HUES64 (cell line): Measurements from ENCODE around the gene ATXN7L3.
"Not testable (repeated sequence)": the region's sequence is repeated elsewhere in the genome, so short reads cannot be mapped to it uniquely, and the experiment has no call there.

Experiments used
- H3K27ac ChIP-seq: 2 replicates; pipeline ENCODE4 v1.7.0; 2013; ENCODE audit warnings: low read depth, low read length, inconsistent platforms
- H3K27me3 ChIP-seq: 2 replicates; pipeline ENCODE4 v1.6.1; 2013; ENCODE audit warnings: mild to moderate bottlenecking, low read length; ENCODE audit not compliant: insufficient read depth
- H3K36me3 ChIP-seq: 2 replicates; pipeline ENCODE4 v1.6.1; 2013; ENCODE audit warnings: mild to moderate bottlenecking, low read length; ENCODE audit not compliant: insufficient read depth
- H3K4me1 ChIP-seq: 2 replicates; pipeline ENCODE4 v1.6.1; 2013; ENCODE audit warnings: mild to moderate bottlenecking, low read length, moderate library complexity; ENCODE audit not compliant: insufficient read depth
- H3K4me3 ChIP-seq: 2 replicates; pipeline ENCODE4 v1.5.1; 2013; ENCODE audit warnings: mild to moderate bottlenecking, low read length, moderate library complexity
- H3K9ac ChIP-seq: 2 replicates; pipeline ENCODE4 v1.6.1; 2013; ENCODE audit warnings: mild to moderate bottlenecking, low read depth, low read length
- H3K9me3 ChIP-seq: 2 replicates; pipeline ENCODE4 v1.6.1; 2013; ENCODE audit warnings: low read depth, low read length; ENCODE audit not compliant: insufficient read depth
- WGBS: fragments of 150-250, 120-280 bp; methylation state at CpG from one replicate; pipeline ENCODE4 v1.1.7; 2013; ENCODE audit warnings: missing lambda C conversion rate; 5-methylcytosine and 5-hydroxymethylcytosine counted together

ATXN7L3 gene

DNA sequence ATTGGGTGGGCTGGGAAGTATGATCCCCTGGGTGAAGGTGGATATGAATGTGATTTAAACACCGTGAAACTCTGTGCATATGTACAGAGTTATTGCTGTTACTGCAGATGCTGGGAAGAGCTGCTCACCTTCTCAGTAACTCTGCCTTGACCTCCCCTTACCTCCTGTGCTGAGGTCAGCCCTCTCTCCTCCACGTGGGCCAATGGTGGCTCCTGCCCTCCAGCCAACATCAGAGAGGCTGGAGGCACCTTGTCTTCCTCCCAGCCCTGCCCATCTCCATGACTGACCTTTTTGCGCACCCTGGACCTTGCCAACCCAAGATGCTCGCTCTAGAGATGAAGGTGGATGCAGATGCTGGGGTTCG lies 29.6 kb downstream of the ATXN7L3 start:
- H3K9ac ChIP-seq, result no peak overlapping the region
- peaks cover 16% of the 10 kb centered on the region for H3K4me1 ChIP-seq
- H3K27me3 ChIP-seq, result no peaks in the 10 kb centered on the region
- no peaks in the 10 kb centered on the region for H3K36me3 ChIP-seq
- H3K4me3 ChIP-seq, result peak overlapping the region; percentile 22; the same call in 1 of the 2 replicates
- H3K27ac ChIP-seq, result peak overlapping the region; percentile 67; the same call in 1 of the 2 replicates
- H3K9me3 ChIP-seq, result no peaks in the 10 kb centered on the region
- WGBS, result 80% methylated on average over 5 of the region's 5 CpGs

DNA sequence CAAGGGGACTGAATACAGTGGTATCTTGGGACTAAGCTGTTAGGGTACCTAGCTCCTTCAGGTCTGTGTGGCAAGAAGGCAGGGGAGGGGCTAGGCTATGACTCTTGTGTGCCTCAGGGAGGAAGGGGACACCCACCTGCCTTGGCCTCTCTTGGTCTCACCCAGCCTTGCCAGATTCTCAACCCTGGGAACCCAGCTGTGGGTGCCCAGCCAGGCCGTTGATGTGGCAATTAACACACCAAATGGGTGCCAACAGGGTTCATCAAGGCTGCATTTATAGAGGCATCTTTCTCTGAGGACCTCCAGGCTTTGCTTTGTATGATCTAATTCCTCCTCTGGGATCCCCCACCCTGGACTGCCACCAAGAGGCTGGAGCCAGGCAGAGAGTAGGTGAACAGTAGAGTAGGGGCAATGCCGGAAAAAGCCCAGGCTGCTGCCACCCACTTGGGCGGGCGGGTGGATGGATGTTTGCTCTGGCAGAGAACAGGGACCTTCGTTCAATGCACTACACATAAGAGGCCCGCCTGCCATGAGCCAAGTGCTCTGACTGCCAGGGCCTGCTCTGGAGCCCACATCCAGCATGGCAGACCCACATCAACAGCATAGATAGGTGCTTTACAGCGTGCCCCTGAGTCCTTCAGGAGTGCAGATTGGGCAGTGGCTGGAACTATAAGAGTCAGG lies 32.4 kb downstream of the ATXN7L3 start:
- 92% methylated on average over 7 of the region's 7 CpGs for WGBS
- H3K9me3 ChIP-seq, result no peaks in the 10 kb centered on the region
- H3K27ac ChIP-seq, result no peak overlapping the region
- no peaks in the 10 kb centered on the region for H3K27me3 ChIP-seq
- H3K36me3 ChIP-seq, result peaks cover under 1% of the 10 kb centered on the region; the same call in 1 of the 2 replicates
- peaks cover 16% of the 10 kb centered on the region for H3K4me1 ChIP-seq
- H3K4me3 ChIP-seq, result no peak overlapping the region
- no peak overlapping the region for H3K9ac ChIP-seq

DNA sequence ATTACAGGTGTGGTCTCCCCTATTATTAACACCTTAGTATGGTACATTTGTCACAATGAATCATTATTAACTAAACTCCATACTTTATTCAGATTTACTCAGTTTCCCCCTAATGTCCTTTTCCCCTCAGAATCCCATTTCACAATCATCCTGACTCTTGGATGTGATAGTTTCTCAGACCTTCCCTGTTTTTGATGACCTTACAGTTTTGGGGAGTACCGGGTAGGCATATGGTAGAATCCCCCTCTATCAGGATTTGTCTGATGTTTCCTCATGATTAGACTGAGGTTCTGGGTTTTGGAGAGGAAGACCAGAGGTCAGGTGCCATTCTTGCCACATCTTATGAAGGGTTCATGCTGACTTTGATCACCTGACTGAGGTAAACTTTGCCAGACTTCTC lies 35.2 kb downstream of the ATXN7L3 start:
- Histone ChIP-seq H3K4me3 (no peak overlapping the region), H3K36me3 (peaks cover 23% of the 10 kb centered on the region), H3K27ac (no peak overlapping the region), H3K9ac (no peak overlapping the region), H3K4me1 (peaks cover 3% of the 10 kb centered on the region; the same call in 1 of the 2 replicates), H3K9me3 (no peaks in the 10 kb centered on the region), H3K27me3 (no peaks in the 10 kb centered on the region)
- WGBS, result 100% methylated on average over 1 of the region's 1 CpG

DNA sequence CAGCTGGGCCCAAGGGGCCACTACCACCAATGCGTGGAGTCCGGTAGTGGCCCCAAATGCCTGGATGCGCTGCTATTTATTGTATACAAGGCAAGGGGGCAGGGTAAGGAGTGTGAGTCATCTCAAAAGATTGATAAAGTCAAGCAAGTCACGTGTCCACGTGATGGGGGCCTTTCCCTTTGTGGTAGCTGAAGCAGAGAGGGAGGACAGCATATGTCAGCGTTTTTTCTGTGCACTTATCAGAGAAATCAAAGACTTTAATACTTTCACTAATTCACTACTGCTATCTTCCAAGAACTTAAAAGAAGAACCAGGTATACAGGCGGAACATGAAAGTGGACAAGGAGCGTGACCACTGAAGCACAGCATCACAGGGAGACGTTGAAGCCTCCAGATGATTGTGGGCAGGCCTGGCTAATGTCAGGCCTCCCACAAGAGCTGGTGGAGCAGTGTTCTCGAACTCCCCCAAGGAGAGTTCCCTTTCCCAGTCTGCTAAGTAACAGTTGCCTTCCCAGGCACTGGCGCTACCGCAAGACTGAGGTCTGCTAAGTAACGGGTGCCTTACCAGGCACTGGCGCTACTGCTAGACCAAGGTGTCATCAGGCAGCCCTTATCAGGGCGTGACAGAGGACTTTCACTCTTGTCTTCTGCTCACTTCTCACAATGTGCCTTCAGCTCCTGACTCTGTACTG lies 40.0 kb downstream of the ATXN7L3 start:
- H3K4me3 ChIP-seq, result no peak overlapping the region
- peaks cover 56% of the 10 kb centered on the region for H3K36me3 ChIP-seq
- H3K27me3 ChIP-seq, result no peaks in the 10 kb centered on the region
- H3K27ac ChIP-seq, result no peak overlapping the region
- H3K9me3 ChIP-seq, result no peaks in the 10 kb centered on the region
- WGBS, result 93% methylated on average over 15 of the region's 15 CpGs
- H3K4me1 ChIP-seq, result no peaks in the 10 kb centered on the region
- no peak overlapping the region for H3K9ac ChIP-seq

DNA sequence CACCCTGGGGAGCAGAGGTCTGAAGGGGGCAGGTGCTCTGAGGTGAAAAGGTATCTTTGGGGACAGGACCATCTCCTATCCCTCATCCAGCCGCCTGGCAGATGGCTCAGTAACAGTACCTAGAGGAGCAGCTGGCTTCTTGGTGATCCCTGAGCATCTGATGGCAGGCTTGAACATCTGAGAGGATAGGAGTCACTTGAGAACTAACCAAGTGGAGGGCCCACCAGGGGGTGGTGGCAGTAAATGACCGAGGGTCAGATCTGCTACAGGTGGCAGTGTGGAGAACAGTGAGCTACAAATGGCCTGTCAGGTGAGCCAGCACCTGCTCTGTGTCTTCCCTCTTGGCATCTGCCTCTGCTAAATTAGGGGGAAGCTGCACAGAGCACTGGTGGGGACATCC lies 44.2 kb downstream of the ATXN7L3 start:
- Histone ChIP-seq H3K9ac (no peak overlapping the region), H3K36me3 (peaks cover 70% of the 10 kb centered on the region), H3K27ac (no peak overlapping the region), H3K9me3 (no peaks in the 10 kb centered on the region), H3K4me1 (no peaks in the 10 kb centered on the region), H3K27me3 (no peaks in the 10 kb centered on the region), H3K4me3 (no peak overlapping the region)
- 86% methylated on average over 2 of the region's 2 CpGs for WGBS

DNA sequence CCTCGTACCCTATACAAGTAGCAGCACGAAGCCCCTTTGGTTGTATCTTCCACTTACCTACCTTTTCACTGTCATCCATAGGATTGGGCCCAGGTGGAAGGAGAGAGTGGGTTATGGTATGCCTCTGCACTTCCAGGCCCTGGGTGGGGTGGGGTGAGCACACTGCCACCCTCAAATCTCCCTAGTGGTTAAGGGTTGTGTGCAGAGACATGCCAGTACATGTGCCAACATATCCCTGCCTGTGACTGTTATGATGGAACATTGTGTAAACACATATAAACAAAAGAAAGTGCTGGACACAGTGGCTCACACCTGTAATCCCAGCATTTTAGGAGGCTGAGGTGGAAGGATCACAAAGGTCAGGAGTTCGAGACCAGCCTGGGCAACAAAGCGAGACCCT lies 46.8 kb downstream of the ATXN7L3 start:
- Histone ChIP-seq H3K9ac (no peak overlapping the region), H3K4me3 (no peak overlapping the region), H3K27ac (no peak overlapping the region), H3K27me3 (no peaks in the 10 kb centered on the region), H3K36me3 (peaks cover 74% of the 10 kb centered on the region), H3K4me1 (no peaks in the 10 kb centered on the region), H3K9me3 (no peaks in the 10 kb centered on the region)
- 95% methylated on average over 4 of the region's 4 CpGs for WGBS

DNA sequence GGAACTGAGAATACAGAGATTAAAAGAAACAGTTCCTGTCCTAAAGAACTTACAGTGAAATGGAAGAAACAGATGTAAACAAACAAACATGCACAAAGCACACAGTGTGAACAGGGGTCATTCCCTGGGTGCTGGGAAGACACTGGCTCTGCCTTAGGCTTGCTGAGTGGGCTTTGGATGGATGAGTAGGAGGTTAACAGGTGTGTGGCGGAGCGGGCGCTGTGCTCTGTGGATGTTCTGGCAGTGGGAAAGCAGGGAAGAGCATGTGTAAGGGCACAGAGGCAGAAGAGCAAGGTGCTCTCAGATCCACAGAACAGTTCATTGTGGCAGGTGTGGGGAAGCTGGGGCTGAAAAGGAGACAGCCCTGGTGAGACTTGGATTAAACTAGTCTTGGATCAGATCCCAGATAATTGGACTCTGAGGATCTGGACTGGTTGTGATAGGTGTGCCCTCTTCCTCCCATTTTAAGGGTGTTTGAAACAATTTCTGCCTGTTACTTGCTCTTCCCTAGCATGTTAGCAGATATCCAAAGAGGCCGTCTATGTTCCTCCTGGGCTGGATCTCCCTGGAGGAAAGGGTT lies 49.8 kb downstream of the ATXN7L3 start:
- 96% methylated on average over 4 of the region's 4 CpGs for WGBS
- H3K9me3 ChIP-seq, result no peaks in the 10 kb centered on the region

DNA sequence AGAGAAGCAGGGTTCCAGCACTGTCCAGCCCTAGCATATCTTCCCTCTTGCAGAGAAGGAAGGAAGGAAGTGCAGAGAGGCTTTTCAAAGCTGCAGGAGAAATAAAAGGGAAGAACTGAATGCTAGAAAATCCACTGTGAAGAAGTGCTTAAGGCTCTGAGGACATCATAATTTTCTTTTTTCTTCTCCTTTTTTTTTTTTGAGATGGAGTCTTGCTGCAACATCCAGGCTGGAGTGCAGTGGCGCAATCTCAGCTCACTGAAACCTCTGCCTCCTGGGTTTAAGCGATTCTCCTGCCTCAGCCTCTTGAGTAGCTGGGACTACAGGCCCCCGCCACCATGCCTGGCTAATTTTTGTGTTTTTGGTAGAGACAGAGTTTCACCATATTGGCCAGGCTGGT lies 50.6 kb downstream of the ATXN7L3 start:
- H3K27me3 ChIP-seq, H3K4me3 ChIP-seq, H3K9me3 ChIP-seq, H3K9ac ChIP-seq, H3K4me1 ChIP-seq, H3K27ac ChIP-seq: not testable (repeated sequence)
- 91% methylated on average over 3 of the region's 3 CpGs for WGBS
- H3K36me3 ChIP-seq, result peaks cover 76% of the 10 kb centered on the region

More for the DNA sequence above, 49.8 kb downstream of the ATXN7L3 start:
- no peaks in the 10 kb centered on the region for H3K27me3 ChIP-seq
- H3K4me1 ChIP-seq, result no peaks in the 10 kb centered on the region
- no peak overlapping the region for H3K27ac ChIP-seq
- H3K36me3 ChIP-seq, result peaks cover 82% of the 10 kb centered on the region
- H3K4me3 ChIP-seq, result no peak overlapping the region
- no peak overlapping the region for H3K9ac ChIP-seq

DNA sequence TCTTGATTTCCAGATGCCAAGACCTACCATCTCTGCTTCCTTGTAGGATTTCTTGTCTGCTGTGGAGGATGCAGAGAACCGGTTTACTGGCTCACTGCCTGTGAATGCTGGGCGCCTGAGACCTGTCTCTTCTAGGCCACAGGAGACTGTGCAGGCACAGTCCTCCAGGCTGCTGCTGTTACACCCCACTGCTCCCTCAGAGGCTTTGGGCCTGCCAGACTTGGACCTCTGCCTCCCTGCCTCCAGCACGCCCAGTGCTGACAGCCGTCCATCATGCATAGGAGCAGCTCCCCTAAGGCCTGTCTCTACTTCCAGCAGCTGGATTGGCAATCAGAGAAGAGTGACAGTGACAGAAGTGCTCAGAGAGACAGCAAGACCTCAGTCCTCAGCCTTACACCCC lies 51.9 kb downstream of the ATXN7L3 start:
- 94% methylated on average over 4 of the region's 4 CpGs for WGBS
- Histone ChIP-seq H3K4me1 (no peaks in the 10 kb centered on the region), H3K4me3 (no peak overlapping the region), H3K9ac (no peak overlapping the region), H3K9me3 (no peaks in the 10 kb centered on the region), H3K36me3 (peaks cover 67% of the 10 kb centered on the region), H3K27me3 (no peaks in the 10 kb centered on the region), H3K27ac (no peak overlapping the region)

DNA sequence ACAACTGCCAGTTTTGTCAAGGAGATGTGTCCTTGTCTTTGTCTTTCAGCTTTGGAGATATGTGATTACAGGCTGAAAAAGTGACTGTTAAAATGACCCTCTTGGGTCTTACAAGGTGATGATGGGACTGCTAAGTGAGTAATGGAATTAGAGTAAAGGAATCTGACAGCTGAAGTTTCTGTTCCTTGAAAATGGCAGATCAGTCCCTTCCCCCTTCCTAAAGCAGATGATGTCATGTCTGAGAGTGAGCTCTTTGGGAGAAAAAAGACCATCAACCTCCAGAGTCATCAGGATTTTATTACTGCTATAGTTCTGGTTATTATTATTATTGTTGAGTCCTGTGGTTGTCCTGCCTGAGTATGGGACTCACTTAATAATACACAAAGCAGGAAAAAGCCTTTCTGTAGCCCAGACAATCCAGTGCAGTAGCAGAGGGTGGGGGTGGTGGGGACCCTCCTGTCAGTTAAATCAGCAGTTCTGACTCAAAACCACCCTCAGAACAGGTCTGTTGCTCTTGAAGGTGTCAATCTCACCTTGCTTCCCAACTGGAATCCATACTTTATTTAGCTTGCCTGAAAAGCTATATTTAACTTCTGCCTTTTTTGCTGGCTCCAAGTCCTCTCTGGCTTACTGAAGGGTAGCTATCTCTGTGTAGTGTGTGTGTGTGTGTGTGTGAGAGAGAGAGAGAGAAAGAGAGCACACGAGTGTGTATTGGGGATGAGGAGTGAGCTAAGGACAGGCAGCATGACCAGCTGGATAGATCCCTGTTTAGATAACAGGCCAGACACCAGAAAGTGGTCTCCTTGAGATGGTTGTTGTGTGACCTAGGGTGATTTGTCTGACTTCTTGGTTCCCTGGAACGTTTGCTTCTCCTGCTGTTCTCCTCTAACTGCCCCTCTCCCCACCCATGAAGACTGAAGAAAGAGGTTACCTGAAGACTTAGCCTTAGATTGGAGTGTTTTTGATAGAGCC lies 53.0 kb downstream of the ATXN7L3 start:
- no peak overlapping the region for H3K27ac ChIP-seq
- no peak overlapping the region for H3K9ac ChIP-seq
- peaks cover 60% of the 10 kb centered on the region for H3K36me3 ChIP-seq
- WGBS, result 74% methylated on average over 1 of the region's 2 CpGs
- no peak overlapping the region for H3K4me3 ChIP-seq
- no peaks in the 10 kb centered on the region for H3K4me1 ChIP-seq
- H3K9me3 ChIP-seq, result no peaks in the 10 kb centered on the region
- H3K27me3 ChIP-seq, result no peaks in the 10 kb centered on the region
